Liver (tissue), 3 donors: Measurements from ENCODE around the gene FAM193A.

Source experiments
- ATF3 ChIP-seq: IDR thresholded peaks from 2 replicates; pipeline ENCODE4 v1.6.1; 2016; ENCODE audit warnings: antibody characterized with exemption
- CTCF ChIP-seq: fragments of 150-350 bp; IDR thresholded peaks from 2 replicates; pipeline ENCODE4 v1.5.1; 2017; ENCODE audit warnings: improper control_type of control experiment, low read depth, low read length; ENCODE audit not compliant: missing input control
- EGR1 ChIP-seq, 2 donors: IDR thresholded peaks; 2 replicates each; pipeline ENCODE4 v1.6.1; 2016 to 2018; ENCODE audit warnings: antibody characterized with exemption in 2 of 2, low read depth in 2 of 2
- FOXA2 ChIP-seq: IDR thresholded peaks from 2 replicates; pipeline ENCODE4 v1.6.1; 2016; ENCODE audit warnings: antibody characterized with exemption
- GABPA ChIP-seq, 2 donors: IDR thresholded peaks in 1 of 2; conservative IDR thresholded peaks in 1 of 2; 2 replicates each; pipeline ENCODE4 v1.6.1; 2016; ENCODE audit warnings: antibody characterized with exemption in 2 of 2, mild to moderate bottlenecking in 1 of 2, moderate library complexity in 1 of 2
- MAX ChIP-seq: IDR thresholded peaks from 2 replicates; pipeline ENCODE4 v1.6.1; 2016; ENCODE audit warnings: antibody characterized with exemption
- RAD21 ChIP-seq, 2 donors: IDR thresholded peaks; 2 replicates each; pipeline ENCODE4 v1.6.1; 2016; ENCODE audit warnings: antibody characterized with exemption in 2 of 2, mild to moderate bottlenecking in 2 of 2
- REST ChIP-seq: IDR thresholded peaks from 2 replicates; pipeline ENCODE4 v1.6.1; 2016; ENCODE audit warnings: antibody characterized with exemption, mild to moderate bottlenecking
- SP1 ChIP-seq: IDR thresholded peaks from 2 replicates; pipeline ENCODE4 v1.6.1; 2018; ENCODE audit warnings: antibody characterized with exemption, mild to moderate bottlenecking
- TAF1 ChIP-seq: conservative IDR thresholded peaks from 2 replicates; pipeline ENCODE4 v1.6.1; 2016; ENCODE audit warnings: antibody characterized with exemption, mild to moderate bottlenecking
- YY1 ChIP-seq: IDR thresholded peaks from 2 replicates; pipeline ENCODE4 v1.6.1; 2016; ENCODE audit warnings: antibody characterized with exemption, mild to moderate bottlenecking
- ZBTB33 ChIP-seq: IDR thresholded peaks from 2 replicates; pipeline ENCODE4 v1.6.1; 2016; ENCODE audit warnings: antibody characterized with exemption
- donor health status: healthy.
- donor health status: healthy.

GRCh38 chr4:2617955-2618354 is 81.5 kb downstream of the FAM193A start:
- TF ChIP-seq SP1, result no peak
- TF ChIP-seq CTCF, result no peak
- no peak for TF ChIP-seq MAX
- no peak for TF ChIP-seq TAF1
- no peak for TF ChIP-seq ATF3
- TF ChIP-seq EGR1 (IDR thresholded peaks at IDR 0.05; ENCODE audit: low read depth in 2 of 2), result no peak
- no peak for TF ChIP-seq GABPA (IDR thresholded peaks at IDR 0.05 in 1 of 2, conservative IDR thresholded peaks at IDR 0.05 in 1 of 2)
- no peak for TF ChIP-seq ZBTB33
- no peak for TF ChIP-seq REST
- TF ChIP-seq RAD21 (IDR thresholded peaks at IDR 0.05), result no peak
- no peak for TF ChIP-seq YY1
- no peak for TF ChIP-seq FOXA2
